OCI-LY1 (cell line): ENCODE data around the gene PGAM5.

Experiments used
- EZH2 ChIP-seq: fragments of 200-600 bp; sonication (generic), shearing (Covaris generic); IDR thresholded peaks from 2 replicates; pipeline ENCODE4 v1.8.0; 2017; ENCODE audit warnings: borderline replicate concordance, mixed run types, mild to moderate bottlenecking, antibody characterized with exemption, low read length, moderate library complexity, mixed read lengths
- TF ChIP-seq, protein P1 (sequence below): fragments of 200-600 bp; sonication (generic), shearing (Covaris generic); IDR thresholded peaks from 2 replicates; pipeline ENCODE4 v1.5.1; 2017; ENCODE audit warnings: mild to moderate bottlenecking, antibody characterized with exemption, low read length, moderate library complexity, mixed read lengths

- TF ChIP-seq, protein P1, sequence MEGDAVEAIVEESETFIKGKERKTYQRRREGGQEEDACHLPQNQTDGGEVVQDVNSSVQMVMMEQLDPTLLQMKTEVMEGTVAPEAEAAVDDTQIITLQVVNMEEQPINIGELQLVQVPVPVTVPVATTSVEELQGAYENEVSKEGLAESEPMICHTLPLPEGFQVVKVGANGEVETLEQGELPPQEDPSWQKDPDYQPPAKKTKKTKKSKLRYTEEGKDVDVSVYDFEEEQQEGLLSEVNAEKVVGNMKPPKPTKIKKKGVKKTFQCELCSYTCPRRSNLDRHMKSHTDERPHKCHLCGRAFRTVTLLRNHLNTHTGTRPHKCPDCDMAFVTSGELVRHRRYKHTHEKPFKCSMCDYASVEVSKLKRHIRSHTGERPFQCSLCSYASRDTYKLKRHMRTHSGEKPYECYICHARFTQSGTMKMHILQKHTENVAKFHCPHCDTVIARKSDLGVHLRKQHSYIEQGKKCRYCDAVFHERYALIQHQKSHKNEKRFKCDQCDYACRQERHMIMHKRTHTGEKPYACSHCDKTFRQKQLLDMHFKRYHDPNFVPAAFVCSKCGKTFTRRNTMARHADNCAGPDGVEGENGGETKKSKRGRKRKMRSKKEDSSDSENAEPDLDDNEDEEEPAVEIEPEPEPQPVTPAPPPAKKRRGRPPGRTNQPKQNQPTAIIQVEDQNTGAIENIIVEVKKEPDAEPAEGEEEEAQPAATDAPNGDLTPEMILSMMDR: no peak
- no peak for TF ChIP-seq EZH2
Observed at GRCh38 chr12:132731574-132731973, 20.9 kb downstream of the PGAM5 start.
